T-helper 1 cell (primary cell): Measurements from ENCODE around the gene ESRP2.

Experiments used
- DNase-seq, 5 donors: peaks; one replicate each; pipeline ENCODE4 v3.0.0-alpha.2; 2012 to 2020

Gene ESRP2

DNA sequence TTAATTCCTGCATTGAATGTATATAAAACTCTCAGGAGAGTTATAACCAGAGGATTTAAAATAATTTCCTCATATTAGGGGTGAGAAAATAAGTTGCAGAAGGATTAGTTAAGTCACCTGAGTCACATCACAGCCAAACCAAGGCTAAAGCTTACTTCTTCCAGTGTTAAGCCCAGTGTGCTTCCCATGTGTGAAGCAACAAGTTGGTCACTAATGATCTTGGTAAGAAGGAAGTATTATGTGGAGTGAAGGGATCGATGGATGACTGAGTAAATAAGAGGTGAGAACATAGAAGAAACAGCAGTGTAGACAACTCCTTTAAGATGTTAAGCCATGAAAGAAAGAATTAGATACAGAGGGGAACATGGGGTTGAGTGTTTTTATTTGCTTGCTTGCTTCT lies 20.6 kb downstream of the ESRP2 start:
- DNase-seq = no peak

DNA sequence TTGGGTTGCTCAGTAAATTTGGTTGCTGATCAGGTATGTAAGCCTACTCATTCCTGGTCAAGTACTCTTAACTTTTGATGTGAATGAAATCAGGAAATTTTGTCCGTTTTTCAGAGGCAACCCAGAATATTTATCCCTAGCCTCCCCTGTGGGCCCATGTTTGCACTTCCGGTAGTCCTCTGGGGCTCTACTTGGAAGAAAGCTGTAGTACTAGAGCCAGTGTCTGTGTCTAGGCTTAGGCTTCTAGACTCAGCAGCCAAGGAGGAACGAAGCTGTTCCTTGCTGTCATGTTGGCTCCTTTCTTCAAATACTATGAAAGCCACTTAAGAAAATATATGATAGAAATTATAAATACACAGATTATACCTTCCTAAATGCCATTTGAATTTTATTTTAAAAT lies 21.2 kb downstream of the ESRP2 start:
- no peak for DNase-seq

DNA sequence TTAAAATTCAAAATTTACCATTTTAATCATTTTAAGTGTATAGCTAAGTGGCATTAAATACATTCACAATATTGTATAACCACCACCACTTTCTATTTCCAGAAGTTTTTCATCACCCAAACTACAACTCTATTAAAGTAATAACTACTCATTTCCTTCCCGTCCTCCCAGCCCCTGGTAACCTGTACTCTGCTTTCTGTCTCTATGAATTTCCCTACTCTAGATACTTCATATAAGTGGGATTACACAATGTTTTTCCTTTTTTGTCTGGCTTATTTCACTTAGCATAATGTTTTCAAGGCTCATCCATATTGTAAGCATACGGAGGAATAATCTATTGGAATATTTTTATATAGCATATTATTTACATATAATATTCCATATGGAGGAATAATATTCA lies 29.7 kb downstream of the ESRP2 start:
- DNase-seq = no peak

DNA sequence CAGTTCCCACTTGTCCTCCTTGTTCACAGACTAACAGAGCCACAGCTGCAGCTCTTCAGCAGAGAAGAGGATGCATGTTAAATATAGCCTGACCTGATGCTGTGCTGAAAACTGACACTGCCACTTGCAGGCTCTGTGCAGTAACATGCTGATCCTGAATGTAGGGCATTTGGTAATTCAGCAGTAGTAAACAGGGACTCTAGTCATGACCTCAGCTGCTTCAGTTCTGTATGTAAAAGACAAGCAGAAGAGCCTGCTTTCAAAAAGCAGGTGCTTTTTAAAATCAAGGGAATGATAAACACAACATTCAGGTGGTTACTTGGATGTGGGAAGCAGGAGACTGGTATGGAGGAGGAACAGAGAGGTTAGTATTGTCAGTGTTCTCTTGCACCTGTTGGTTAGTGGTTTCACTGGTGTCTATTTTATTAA lies 33.8 kb downstream of the ESRP2 start:
- no peak for DNase-seq

DNA sequence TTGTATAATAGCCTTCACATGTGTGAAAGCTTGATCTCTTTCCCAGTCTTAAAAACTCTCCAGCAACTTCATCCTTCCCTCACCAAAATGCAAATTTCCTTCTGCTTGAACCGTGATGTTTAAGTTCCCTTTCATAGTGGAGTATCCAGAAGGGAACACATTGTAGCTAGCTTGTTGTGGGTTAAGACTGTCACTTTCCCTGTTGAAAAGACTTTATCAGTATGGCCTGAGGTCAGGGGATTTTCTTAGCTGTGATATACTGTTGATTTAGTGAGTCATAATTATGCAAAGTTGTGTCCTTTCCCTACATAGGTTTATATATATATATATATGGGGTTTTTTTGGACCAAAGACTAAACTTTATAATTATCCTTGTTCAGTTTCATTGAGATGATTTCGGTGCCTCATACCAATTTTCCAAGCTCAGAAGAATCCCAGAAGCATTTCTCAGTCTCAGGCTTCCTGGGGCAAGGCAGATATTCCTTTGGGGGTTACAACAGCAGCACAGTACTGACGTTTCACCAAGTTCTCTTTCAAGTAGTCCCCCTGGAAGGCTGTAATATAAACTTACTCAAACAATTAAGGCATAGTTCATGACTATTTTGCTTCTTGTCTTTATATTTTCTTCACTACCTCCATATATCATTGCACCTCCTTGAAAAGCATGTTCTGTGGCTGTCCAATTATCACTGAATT lies 35.7 kb downstream of the ESRP2 start:
- no peak for DNase-seq

DNA sequence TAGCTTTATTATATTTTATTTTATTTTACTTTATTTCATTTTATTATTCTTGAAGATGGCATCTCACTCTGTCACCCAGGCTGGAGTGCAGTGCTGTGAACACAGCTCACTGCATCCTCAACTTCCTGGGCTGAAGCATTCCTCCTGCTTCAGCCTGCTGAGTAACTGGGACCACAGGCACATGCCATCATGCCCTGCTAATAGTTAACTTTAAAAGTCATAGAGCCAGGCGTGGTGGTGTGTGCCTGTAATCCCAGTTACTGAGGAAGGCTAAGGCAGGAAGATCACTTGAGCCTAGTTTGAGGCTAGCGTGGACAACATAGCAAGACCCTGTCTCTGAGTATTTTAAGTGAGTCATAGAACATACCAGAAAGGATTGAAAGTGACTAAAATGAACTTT lies 38.7 kb downstream of the ESRP2 start:
- no peak for DNase-seq

DNA sequence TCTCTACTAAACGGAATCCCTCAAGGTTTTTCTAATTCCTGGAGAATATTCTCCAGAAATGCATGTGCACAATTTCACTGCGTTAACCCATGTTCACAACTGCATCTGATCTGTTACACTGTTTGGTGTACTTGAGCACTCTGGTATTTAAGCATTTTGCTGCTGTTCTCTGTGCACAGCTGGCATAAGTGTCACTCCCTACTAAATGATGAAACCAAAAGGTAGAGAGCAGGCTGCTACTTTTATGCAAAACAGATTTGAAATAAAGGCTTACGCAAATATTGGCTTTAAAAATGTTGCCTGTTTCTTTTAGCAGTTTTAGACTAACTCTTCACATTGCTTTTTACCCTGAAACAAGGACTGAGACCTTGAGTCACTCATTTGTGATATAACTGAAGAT lies 41.7 kb downstream of the ESRP2 start:
- DNase-seq = no peak

DNA sequence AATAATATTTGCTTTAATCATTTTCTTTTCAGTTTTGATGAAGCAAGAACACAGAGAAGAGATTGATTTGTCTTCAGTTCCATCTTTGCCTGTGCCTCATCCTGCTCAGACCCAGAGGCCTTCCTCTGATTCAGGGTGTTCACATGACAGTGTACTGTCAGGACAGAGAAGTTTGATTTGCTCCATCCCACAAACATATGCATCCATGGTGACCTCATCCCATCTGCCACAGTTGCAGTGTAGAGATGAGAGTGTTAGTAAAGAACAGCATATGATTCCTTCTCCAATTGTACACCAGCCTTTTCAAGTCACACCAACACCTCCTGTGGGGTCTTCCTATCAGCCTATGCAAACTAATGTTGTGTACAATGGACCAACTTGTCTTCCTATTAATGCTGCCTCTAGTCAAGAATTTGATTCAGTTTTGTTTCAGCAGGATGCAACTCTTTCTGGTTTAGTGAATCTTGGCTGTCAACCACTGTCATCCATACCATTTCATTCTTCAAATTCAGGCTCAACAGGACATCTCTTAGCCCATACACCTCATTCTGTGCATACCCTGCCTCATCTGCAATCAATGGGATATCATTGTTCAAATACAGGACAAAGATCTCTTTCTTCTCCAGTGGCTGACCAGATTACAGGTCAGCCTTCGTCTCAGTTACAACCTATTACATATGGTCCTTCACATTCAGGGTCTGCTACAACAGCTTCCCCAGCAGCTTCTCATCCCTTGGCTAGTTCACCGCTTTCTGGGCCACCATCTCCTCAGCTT lies 45.0 kb downstream of the ESRP2 start:
- no peak for DNase-seq

DNA sequence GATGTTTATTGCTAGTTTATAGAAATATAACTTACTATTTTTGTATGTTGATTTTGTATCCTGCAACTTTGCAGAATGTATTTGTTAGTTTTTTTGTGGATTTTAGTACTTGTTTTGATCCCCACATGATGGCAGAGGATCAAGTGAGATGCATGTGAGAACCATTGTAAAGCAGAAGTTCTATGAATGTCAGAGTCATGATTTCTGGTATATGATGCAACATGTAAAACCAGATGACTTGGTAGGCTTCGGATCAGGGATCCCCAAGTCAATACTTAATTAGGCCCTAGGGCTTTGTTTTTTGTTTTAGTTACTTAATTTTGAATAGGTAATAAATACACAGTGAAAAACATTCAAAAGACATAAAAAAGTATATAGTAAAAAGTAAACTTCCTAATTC lies 45.8 kb downstream of the ESRP2 start:
- no peak for DNase-seq

DNA sequence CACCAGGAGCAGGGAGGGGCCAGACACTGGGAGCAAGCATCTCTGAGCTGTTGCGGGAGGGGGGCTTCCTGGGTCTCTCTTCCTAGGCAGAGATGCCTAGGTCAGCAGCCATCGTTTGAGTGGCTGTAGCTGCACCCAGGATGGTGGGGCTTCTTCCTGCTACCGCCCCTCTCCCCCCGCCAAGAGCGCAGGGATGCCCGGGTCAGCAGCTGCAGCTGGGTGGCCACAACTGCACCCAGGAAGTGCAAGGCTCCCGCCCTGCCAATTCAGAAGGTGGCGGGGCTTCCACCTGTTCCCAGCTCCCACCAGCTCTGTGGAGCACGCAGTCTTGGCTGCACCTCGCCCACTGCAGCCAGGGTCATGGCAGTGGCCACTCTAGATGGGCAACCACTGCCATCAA lies 47.8 kb downstream of the ESRP2 start:
- DNase-seq = no peak

DNA sequence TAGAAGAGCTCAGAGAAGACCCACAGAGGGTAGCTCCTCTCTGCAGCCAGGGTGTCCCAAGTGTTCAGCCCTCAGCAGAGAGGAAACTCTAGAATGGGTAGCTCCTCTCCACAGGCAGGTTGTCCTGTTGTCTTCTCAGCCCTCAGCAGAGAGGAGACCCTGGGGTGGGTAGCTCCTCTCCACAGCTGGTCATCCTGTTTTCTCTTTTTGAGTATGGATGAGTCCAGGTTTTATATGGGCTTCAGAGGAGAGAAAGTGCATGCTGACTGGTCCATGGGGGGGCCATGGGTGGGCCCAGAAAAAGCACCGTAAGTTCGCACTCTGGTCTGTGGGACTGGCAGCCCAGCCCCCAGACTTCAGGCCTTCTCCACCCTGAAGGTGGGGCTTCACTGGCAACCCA lies 48.4 kb downstream of the ESRP2 start:
- DNase-seq = no peak

DNA sequence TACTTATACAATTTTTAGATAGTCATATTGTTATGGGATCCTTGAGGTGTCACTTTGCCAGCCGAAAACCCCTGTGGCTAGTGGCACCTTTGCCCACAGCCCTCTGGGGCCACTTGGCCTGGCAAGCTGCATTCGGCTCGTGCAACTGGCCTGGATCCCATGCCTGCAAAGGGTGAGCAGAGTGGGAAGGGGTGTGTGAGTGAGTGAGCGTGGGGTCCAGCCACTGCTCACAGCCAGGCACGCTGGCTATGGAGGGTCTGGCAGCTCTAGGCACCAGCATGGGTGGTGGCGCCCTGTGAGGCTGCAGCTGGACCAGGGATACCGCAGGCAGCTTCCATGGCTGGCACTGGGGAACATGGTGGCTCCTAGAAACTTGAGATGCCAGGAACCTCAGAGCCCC lies 49.0 kb downstream of the ESRP2 start:
- DNase-seq = no peak

DNA sequence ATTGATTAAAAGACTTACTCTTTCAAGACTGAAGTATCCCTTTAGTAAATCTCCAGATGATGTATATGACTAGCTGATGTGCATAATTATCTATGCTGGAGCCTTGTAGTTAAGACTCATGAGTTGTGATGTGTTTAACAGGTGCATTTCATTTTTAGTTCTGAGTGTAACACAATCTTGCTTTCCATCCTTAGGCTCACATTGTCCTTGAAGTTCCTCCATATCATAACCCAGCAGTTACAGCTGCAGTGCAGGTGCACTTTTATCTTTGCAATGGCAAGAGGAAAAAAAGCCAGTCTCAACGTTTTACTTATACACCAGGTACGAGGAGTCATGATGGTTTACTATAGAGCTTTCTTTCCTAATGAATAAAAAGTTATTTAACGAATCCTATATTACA lies 52.9 kb downstream of the ESRP2 start:
- DNase-seq = no peak

DNA sequence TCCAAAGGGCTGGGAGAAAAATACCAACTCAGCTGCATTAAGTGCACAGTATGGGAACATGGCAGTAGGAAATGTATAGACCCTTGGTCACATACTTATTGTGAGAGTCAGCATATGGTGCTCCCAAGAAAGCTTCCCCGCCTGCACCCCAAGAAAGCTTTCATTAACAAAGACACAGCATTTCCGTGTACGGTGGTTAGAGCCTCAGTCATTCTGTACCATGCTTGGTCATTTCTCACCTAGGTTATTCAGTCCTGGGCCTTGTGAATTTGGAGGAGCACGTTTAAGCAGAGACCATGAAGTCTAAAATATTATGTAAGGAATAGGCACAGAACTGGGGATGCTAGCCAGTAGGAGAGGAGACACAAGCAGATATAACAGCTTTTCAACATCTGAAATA lies 56.1 kb downstream of the ESRP2 start:
- DNase-seq = no peak

DNA sequence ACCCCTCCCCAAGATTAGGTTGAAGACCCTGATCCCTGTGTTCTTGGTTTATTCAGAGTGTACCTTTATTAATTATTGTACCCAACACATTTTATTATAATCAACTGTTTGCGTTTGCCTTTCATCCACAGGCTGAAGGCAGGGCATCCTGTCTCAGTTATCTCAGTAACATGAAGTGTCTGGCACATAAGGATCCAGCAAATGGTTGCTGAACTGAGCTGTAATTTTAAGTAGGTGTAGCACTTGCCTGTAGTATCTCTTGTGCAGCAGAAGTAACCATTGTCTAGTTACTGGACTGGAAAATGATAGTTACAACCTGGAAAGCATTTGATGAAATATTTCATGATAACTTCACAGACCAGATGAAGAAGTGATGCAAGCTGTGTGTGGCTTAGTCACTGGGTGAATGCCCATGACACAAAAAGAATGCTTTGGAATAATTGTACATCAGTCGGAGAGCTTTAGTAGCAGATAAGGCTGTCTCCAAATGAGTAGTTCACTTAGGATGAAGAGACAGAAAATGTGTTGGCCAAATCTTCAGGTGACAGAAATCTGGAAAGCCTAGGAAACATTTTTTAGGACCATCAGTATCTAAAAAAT lies 56.6 kb downstream of the ESRP2 start:
- DNase-seq = no peak
